GM12872 (cell line): ENCODE measurements around the gene POLR1G.
A peak's percentile ranks its signal among the peaks of the same experiment; 100 is the strongest.

Experiments used
- TF ChIP-seq, protein P1 (sequence below): IDR thresholded peaks from 3 replicates; pipeline ENCODE4 v1.5.1; 2011; ENCODE audit warnings: low read depth, mild to moderate bottlenecking, low read length, moderate library complexity; ENCODE audit not compliant: insufficient read depth

POLR1G gene

DNA sequence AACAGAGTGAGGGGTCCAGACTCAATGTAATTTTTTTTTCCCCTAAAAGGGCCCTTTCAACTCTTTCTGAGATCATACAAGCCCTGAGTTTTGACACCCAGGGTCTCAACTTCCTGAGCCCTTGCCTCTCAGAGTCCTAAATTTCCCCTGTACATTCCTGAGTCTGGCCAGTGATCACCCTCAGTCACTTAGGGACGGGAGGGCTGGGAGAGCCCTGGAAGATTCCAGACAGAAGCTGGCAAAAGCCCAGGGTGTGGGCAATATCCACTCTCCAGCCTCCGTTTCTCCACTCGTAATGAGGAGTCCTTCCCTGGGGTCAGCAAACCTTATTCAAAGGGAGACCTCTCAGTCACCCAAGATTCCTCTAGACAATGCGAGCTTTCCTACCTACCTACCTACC, 3.2 kb upstream of the POLR1G start:
- TF ChIP-seq, protein P1, sequence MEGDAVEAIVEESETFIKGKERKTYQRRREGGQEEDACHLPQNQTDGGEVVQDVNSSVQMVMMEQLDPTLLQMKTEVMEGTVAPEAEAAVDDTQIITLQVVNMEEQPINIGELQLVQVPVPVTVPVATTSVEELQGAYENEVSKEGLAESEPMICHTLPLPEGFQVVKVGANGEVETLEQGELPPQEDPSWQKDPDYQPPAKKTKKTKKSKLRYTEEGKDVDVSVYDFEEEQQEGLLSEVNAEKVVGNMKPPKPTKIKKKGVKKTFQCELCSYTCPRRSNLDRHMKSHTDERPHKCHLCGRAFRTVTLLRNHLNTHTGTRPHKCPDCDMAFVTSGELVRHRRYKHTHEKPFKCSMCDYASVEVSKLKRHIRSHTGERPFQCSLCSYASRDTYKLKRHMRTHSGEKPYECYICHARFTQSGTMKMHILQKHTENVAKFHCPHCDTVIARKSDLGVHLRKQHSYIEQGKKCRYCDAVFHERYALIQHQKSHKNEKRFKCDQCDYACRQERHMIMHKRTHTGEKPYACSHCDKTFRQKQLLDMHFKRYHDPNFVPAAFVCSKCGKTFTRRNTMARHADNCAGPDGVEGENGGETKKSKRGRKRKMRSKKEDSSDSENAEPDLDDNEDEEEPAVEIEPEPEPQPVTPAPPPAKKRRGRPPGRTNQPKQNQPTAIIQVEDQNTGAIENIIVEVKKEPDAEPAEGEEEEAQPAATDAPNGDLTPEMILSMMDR = no peak

DNA sequence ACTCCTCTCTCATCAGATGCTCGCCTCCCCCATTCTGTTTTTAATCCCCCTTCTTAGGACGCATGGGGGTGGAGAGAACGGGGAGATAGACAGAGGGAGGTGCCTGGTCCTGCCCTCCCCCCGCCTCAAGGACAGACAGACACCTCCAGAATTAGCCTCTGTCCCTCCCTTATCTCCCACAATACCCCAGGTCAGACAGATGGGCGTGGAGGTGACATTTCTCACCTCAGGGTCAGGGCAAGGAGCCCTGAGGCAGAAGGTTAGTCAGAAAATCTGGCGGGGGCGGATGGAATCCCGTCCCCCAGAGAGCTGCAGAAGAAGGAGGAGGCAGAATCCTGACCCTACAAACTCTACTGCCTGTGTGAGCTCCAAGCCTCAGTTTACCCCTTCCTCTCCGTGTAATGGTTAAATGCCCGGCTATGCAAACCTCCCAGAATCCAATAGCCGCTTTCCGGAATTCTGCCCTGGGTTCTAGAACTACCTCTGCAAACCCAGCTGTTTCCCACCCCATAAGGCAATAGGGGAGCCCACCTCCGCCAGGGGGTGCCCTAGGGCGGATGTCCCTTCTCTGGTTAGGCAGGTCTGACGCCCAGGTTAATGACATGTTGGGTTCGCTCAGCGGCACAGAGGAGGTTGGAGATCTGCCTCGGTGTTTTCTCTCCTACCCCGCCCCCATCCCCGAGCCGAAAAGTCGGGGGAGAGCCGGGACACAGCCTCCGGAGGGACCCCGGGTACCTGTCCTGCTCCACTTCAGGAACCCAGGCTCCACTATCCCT, 2.5 kb upstream of the POLR1G start:
- TF ChIP-seq, protein P1 = peak; percentile 88

DNA sequence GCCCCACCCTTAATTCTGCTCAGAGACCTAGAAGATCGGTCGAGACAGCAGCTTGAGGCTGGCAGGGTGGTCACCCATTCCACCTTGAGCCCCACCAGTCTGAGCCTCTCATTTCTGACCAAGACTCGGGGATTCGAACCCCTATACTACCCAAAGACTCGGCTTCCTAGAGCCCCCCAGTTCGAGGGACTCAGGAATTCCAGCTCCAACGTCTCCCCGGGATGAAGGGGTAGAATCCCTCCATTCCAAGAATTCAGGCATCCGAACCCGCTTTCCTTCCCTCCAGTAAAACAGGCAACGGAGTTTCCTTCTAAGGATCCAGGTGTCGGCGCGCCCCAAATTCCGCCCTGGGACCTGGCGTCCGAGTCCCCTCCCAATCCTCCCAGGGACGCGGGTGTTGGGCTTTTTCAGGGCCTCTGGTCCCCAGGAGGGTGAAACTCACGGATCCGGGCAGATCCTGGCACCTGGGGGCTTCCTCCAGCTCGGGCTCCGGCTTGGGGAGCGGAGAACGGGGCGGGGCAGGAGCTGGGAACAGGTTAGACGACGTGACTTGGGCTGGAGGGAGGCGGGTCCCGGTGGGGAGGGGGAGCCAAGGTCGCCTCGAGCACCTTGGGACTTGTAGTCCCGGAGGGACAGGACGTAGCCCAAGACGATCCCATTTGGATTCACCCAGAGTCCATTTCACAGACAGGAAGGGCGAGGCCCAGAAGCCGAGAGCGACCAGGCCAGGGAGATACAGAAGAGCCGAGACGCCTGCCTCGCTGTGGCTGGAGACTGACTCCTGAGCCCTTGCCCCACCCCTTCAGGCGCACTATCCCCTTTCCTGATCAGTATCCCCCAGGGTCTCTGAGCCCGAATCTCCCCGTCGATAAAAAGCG, 1.6 kb upstream of the POLR1G start, which contains the start of gene PPP1R13L:
TSS of gene PPP1R13L (minus strand) at position 513 of the 878 bp plus-strand sequence. CDS start 6,751 bp downstream, outside the sequence.
- TF ChIP-seq, protein P1 = no peak

DNA sequence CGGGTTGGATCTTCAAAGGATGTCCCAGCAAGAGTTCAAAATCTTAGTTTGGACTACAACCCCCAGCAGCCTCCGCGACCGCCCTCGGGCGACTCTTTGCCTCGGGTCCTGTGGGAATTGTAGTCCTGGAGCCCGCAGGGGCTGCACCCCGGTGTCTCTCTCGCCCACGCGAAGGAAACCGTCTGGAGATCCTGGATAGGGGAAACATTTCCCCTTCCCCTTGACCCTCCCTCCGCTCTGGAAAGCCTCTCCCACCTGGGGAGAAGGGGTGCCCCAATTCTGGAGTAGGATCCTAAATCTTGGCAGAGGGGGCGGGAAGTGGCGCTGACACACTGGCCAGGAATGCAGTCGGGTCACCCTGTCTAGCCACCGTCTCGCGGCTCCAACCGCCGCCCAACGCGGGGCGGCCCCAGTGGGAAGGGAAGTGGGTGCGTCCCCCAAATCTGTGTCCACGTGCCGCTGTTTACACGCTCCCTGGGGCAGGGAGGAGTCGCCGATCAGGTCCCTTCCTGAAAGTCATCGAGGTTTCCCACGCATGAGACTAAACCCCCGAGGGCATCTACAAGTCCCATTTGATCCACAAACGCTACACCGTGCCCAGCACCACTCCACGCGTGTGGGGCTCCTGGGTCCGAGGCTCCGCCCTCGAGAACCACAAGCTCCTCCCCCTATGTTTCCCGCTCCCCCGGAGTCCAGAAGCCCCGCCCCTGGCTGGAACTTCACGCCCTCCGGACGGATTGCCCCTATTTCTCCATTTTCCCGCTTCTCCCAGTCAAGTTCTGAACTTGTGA, 814 bp upstream of the POLR1G start:
- TF ChIP-seq, protein P1 = no peak

DNA sequence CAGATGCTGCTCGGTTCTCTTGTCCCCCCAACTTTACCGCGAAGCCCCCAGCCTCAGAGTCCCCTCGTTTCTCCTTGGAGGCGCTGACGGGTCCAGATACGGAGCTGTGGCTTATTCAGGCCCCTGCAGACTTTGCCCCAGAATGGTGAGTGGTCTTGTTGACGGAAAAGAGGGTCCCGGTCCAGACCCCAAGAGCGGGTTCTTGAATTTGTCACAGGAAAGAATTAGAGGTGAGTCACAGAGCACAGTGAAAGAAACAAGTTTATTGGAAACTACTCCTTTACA, 589 bp downstream of the POLR1G start:
- TF ChIP-seq, protein P1 = 0 out of 3 replicates have a peak, but pooled peaks have one; percentile 1

DNA sequence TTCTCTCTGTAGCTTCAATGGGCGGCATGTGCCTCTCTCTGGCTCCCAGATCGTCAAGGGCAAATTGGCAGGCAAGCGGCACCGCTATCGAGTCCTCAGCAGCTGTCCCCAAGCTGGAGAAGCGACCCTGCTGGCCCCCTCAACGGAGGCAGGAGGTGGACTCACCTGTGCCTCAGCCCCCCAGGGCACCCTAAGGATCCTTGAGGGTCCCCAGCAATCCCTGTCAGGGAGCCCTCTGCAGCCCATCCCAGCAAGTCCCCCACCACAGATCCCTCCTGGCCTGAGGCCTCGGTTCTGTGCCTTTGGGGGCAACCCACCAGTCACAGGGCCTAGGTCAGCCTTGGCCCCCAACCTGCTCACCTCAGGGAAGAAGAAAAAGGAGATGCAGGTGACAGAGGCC, 1.7 kb downstream of the POLR1G start:
- TF ChIP-seq, protein P1 = no peak
